HG03469 (cell line): ENCODE measurements around the gene SLC9A2.

Experiments used
- ATAC-seq: cut with Tn5 transposase; IDR thresholded peaks from one replicate; pipeline ENCODE4 v1.9.1; 2021; ENCODE audit warnings: mild to moderate bottlenecking, moderate library complexity, moderate number of reproducible peaks; ENCODE audit not compliant: unreplicated experiment

SLC9A2 gene

DNA sequence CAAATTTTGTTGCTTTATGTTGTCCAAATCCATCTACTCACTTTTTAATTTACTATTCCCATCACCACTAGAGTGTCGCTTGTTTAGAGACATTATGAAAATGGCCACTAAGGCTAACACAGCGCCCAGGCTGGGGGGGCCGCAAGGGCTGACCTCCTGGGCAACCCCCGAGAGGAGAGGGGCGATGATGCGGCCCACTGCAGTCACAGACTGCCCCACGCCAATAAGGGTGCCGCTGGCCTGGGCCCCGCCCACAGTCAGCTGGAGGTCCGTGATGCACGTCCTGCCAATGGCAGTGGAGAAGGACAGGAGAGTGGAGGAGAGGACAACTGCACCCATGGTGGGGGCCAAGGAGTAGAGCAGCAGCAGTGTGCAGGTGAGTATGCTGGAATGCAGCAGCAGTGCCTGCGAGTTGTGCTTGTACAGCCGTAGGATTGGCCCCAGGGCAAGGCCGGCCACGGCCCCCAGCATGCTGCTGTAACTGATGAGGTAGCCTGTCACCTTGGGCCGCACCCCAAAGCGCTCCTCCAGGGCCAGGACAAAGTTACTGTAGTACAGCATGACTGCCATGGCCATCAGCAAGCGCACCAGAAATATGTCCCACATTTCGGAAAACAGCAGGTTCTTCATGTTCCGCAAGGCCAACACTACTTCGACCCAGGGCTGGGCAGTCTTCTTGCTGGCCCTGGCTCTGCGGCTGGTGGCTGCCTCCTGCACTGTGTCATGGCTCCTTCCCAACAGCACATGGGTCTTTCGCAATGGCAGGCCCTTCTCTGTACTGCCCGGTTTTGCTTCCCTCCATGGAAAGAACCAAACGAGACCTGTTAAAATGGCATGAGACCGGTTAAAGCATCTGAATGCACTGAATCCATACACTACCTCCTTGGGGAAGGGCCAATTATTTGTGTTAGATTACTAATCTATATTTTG is 99.3 kb downstream of the SLC9A2 start:
- ATAC-seq, result no peak

- no peak for ATAC-seq
Measured at GRCh38 chr2:102724016-102724490, 104.7 kb downstream of the SLC9A2 start.

DNA sequence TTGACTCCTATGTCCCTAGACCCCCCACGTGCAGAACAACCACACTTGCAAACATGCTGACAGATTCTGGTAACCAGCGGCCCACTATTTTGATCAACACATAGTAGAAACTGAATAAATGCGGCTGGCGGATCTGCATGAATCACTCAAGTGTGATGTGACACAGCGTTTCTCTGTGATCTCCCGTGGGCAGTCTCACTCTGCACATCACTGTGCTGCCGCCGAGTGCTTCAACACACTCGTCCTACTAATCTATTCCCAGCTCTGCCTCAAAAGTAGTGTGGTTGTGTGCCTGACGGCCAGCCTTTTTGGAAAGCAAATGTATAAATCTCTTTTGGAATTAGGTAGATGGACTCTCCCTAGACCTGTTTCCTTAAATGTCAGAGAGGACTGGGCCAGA is 105.2 kb downstream of the SLC9A2 start:
- no peak for ATAC-seq

DNA sequence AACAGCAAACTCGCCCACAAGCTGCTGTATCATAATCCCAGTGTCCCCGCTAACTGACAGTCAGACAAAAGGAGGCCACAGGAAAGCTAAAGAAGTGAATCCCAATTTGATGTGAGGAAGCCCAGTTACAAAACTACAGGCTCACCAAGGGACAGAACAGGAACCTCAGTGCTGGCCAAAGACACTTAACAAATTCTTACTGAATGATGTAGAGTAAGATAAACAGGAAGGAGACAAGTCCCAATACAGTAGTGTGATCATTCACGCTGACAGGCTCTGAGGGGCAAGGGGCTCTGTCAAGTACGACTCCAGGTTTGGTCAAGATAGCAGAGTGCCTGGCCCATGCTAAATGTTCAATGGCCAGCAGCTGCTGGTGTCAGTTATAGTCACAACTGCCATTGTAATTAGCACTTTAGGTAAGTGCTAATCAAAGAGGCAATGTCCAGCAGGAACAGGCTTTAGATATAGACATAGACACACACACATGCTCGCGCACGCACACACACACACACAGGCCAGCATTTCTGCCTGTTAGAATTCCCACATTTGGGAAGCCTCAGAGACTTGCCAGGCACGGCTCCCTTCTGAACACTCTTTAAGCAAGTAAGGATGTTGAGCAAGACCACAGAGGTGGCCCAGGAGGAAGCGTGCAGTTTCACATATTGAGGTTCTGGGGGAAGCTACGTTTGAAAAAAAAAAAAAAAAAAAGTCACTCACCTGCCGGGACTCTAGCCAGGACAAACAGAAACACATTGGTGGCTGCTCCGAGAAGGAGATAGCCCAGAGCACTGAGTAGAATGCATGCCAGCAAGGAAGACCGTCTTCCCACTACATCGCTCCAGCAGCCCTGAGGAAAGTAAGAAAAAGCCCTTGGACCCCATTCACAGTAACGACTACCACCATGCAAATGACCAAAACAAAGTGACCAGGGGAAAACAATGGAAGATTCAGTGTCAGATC is 107.1 kb downstream of the SLC9A2 start:
- peak; percentile 70 for ATAC-seq

GRCh38 chr2:102735416-102736109 is 116.2 kb downstream of the SLC9A2 start:
- no peak for ATAC-seq

DNA sequence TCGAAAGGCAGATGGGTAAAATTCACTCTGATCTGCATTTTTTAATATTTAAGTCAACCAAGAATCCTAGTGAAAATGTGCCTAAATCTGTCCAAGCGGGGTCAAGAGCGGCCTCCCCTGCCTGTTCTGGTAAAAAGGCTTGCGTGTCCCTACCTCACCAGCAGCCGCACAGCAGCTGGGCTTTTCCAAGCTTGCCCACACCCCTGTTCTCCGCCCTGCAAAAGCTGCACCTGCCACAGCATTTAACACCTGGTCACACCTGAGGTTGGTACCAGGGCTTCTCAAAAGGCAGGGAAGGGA is 116.7 kb downstream of the SLC9A2 start:
- ATAC-seq, result peak; percentile 5

- peak; percentile 73 for ATAC-seq
Measured at GRCh38 chr2:102736410-102737409, 117.4 kb downstream of the SLC9A2 start.

- ATAC-seq, result peak; percentile 46
Measured at GRCh38 chr2:102737431-102737830, 118.1 kb downstream of the SLC9A2 start.

GRCh38 chr2:102743259-102743658 is 123.9 kb downstream of the SLC9A2 start:
- ATAC-seq, result no peak

GRCh38 chr2:102748107-102748506 is 128.8 kb downstream of the SLC9A2 start:
- ATAC-seq, result no peak

DNA sequence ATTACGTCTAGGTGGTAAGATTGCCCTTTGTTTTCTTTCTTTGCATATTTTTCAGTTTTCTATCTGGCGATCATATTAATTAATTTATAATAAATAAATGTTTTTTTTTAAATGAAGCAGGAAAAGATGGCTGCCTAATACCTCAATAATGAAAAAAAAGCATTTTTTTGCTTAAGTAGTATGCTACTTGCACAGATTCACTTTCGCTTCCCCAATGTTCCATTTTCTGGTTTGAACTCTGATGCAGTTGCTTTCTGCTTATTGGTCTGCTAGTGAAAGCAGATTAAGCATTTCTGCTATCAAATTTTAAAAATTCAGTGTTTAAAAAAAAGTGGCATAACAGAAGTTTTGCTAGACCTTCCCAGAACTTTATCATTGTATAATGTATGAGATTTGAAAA is 130.6 kb downstream of the SLC9A2 start:
- ATAC-seq, result peak; percentile 89

GRCh38 chr2:102753563-102754159 is 134.3 kb downstream of the SLC9A2 start:
- peak; percentile 38 for ATAC-seq

DNA sequence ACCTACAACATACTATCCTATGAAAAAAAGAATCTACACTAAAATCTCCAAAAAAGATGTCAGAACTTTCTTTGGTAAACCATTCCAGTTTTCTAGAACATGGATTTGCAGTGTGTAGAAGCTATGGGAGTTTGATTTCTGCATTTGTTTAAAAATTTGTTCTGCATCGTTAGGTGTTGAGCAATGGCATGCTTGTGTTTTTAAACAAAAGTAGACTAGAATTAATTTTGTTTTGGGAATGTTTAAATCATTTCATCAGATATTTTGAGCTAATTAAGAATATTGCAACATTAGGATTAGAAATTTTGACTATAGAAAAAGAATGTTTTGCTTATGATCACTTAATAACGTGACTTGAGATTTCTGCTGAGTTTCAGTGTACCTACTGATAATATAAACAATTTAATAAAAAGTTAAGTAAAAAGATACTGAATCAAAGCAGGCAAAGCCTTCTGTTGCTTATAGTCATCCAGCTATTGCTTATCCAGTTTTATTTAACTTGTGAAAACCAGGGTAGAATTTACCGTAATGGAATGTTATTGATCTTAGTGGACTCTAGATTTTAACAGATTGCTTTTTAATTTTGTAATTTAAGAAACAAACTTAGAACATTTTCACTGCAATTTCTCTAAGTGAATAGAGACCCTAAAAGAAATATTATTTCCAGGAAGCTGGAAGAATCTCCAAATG is 135.2 kb downstream of the SLC9A2 start:
- no peak for ATAC-seq

DNA sequence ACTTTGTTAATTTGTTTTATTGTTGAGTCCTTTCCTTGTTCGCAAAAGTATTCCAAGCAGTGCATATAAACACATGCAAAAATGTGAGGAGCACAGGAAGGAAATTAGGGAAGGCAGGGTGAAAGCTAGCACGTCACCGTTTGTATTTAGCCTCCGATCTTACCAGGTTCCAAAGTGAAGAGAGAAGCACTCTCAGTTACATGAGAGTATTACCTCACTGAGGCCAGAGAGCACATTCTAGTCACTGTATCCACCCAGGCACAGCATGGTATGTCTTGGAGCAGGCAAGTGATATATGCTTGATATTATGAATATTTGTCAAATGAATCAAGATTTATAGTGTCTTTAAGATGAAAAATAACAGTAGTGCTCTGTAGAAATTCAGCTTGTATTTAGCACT is 135.9 kb downstream of the SLC9A2 start:
- no peak for ATAC-seq

DNA sequence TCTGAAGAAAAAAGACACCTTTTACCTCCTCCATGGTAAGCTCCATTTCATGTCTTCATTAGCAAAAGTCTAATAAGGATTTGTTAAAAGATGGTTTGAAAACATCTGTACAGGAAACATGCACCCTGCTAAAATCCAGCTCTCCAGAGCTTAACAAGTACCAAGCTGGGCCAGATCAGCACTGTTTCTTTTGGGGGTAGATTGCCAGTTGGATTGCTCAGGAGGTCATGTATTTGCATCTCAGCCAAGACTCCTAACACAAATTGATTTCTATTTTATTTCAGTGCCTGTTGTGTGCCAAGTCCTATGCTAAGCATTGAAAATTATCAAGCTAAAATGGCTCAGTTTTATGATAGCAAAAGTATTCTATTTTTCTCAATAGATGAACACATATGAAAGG is 139.1 kb downstream of the SLC9A2 start:
- ATAC-seq, result no peak
